Measurements from ENCODE around the gene TANGO6.
"Not testable (repeated sequence)": the region's sequence is repeated elsewhere in the genome, so short reads cannot be mapped to it uniquely, and the experiment has no call there.

TANGO6 gene

DNA sequence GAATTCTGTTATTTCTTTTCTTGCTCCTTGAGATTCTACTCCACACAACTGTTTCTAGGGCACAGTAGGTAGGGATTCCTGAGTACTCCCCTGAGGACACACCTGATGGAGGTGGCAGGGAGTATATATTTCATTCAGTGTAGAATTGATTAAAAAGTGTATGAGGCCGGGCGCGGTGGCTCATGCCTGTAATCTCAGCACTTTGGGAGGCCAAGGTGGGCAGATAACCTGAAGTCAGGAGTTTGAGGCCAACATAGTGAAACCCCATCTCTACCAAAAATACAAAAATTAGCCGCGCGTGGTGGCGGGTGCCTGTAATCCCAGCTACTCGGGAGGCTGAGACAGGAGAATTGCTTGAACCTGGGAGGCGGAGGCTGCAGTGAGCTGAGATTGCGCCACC is 283.5 kb downstream of the TANGO6 start:
- DNase-seq: not testable (repeated sequence)

DNA sequence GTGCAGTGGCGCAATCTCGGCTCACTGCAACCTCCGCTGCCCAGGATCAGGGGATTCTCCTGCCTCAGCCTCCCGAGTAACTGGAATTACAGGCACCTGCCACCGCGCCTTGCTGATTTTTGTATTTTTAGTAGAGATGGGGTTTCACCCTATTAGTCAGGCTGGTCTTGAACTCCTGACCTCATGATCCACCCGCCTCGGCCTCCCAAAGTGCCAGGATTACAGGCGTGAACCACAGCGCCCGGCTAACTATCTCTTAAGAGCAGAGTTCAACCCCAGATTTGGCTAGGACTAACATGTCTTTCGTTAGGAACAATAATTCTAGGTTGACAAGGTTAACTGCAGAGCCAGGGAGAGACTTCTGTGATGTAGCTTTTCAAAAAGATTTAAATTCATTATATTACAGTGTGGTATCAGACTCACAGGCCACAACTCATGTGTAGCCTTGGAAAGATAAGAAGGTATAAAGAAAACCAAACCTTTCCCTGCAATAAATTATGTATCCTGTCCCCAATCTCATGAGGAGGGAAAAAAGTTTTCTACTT is 284.7 kb downstream of the TANGO6 start:
- DNase-seq: no peak

DNA sequence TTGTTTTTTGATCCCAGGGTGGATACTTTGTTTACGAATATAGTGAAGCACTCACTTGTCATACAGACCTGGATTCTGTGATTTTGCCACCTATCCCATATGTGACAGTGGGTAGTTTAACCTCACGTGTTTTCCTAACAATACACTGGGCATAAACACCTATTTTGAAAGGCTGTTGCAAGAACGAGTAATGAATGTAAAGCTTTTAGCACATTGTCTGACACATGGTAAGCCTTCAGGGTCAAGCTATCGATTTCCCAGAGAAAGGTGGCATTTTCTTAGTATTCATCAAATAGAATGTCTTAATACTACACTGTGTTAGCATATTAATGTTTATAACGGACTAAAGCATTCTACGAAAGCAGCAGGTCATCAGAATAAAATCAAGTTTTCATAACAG is 287.1 kb downstream of the TANGO6 start:
- no peak for DNase-seq

DNA sequence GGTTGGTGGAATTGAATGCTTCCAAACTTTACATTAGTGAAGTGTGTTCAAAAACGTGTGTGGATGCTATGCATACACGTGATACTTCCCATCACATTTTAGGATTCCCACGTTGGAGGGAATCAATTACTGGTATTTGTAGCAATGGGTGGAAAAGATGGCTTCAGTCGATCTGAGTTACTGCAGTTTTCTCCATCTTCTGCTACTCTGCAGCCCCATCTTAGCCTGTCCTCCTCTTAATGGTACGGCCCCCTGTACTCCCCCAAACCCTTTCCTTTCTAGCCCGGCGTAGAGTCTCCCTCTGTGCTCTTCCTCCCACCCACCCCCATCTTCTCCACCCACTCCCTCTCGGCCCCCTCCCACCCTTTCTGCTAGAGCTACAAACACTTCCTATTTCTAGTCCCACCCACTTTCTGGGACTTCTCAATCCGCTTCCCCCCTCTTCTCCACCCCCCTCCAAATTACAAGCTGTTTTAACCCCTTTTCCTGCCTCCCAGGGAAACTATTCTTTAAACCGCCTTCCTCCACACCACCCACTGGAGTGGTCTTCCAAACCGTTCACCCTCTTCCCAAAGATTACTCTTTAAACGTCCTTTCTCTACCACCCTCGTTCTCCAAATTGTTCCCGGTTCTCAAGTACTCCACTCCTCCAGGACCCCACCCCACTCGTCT is 288.0 kb downstream of the TANGO6 start:
- DNase-seq: no peak

DNA sequence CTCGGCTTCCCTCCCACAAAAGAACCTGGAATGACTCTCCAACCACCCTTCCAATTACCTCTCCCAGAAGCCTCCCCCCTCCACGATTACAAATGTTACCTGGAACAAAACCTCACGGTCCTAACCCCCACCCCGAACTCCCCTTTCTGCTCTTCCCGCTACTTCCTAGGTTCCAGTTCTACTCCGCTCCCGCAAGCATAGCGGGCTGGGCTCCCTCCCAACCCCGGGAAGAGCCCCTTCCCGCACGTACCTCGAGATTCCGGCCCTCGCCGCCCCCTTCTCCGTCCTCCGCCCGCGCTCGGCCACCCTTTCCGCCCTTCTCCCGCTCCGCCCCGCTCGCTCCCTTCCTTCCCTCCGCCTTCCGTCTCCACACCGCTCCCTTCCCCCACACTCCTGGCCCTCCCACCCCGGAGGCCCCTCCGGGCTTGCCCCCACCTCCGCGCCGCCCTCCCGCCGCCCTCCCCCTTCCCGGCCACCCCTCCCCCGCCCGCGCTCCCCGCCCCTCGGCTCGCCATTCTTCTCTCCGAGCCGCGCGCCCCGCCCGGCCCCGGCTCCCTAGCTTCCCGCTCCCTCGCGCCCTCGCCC is 288.6 kb downstream of the TANGO6 start:
- peak; percentile 58 for DNase-seq

DNA sequence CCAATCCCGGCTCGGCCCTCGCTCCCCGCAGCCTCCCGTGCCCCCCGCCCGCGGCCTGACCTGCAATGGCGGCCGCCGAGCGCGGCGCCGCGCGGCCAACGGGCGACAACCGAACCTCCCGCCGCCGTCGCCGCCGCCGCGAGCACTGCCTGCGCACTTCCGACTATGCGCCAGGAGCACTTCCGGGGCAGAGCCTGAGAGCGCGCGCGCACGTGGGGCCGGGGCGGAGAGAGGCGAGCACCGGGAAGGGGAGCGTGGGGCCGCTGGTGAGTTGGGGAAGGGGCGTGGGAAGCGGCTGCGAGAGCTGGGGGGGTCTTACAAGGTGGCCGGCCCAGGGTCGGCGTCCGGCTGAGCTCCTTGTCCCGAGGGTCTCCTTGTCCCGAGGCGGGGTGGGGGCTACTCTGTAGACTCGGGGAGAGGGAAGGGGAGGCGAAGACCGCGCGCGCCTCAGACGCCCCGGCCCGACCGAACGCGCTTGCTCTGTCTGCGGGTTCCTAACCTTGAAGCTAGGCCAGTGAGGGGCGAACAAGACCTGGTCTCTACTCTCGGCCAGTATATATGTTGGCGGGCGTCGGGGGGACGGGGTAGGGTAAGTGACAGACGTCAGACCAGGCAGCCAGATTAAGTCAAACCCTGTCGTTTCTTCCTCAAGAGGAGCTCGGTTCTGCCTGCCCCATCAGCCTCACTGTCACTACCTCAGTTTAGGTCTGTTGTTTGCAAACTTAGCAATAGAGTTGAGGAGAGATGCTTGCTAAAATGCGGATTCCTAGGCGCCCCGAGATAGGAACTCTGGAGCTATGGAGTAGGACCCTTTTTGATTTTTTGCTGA is 289.3 kb downstream of the TANGO6 start, which contains the start of the genes CHTF8 and UTP4:
TSS of gene CHTF8 (minus strand) at position 165 of the 829 bp plus-strand sequence. CDS start 11,130 bp downstream, outside the sequence.
TSS of gene UTP4 (plus strand) at position 226 of the 829 bp plus-strand sequence. CDS start 811 bp downstream, outside the sequence.
- DNase-seq: peak; percentile 69

DNA sequence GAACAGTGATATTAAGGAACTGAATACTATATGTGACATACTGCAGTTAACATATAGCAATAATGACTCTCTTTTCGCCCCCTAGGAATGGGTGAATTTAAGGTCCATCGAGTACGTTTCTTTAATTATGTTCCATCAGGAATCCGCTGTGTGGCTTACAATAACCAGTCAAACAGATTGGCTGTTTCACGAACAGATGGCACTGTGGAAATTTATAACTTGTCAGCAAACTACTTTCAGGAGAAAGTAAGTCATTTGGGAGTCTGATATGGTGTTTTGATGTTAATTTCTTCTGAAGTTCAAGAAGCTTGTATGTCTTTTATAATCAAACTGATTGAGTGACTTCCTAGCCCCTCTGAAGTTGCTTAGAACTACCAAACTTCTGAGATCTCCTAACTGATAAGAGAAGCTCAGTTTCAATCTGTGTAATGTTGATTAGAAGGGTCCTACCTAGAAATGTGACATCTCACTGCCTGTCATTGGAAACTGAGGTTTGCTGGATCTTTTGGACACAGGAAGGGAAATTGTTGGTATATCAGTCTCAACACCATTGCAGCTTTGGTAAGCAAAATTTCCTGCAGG is 290.1 kb downstream of the TANGO6 start:
- DNase-seq: no peak
